OCI-LY7 (cell line): Measurements from ENCODE around the gene TRIM15. TPM values are rescaled to one million over a fixed set of nuclear protein-coding genes. Genes with fewer than 3 reads are reported as not detected.

Source experiments
- BruUV-seq: library from RNA; stranded (reverse); fragments of 400-500 nt; replicated peaks from 2 replicates; lab custom pipeline; 2021; lab: Mats Ljungman, UMichigan
- CTCF ChIA-PET: fragments of 300-600 bp; sonication (Branson Sonifier 250); formaldehyde crosslinking; loops from one replicate; lab custom pipeline; 2022; ENCODE audit warnings: antibody characterized with exemption; ENCODE audit not compliant: unreplicated experiment; lab: Charles Lee
- POLR2A ChIA-PET: fragments of 300-600 bp; sonication (Branson Sonifier 250); formaldehyde crosslinking; loops from one replicate; lab custom pipeline; 2022; ENCODE audit warnings: antibody characterized with exemption; lab: Charles Lee
- DNase-seq: peaks from one replicate; pipeline ENCODE4 v3.0.0-alpha.2; 2015; ENCODE audit warnings: low spot score
- H2AFZ ChIP-seq: fragments of 200-600 bp; sonication (generic), shearing (Covaris generic); 2 replicates; pipeline ENCODE4 v1.6.1; 2014; ENCODE audit warnings: mild to moderate bottlenecking, antibody characterized with exemption, low read length, moderate library complexity
- H3K27ac ChIP-seq: fragments of 200-600 bp; sonication (generic); 2 replicates; pipeline ENCODE4 v1.5.1; 2014; ENCODE audit warnings: mixed run types, low read depth, mild to moderate bottlenecking, moderate library complexity, low read length, inconsistent platforms; ENCODE audit not compliant: poor library complexity, severe bottlenecking
- H3K36me3 ChIP-seq: fragments of 200-600 bp; sonication (generic); 2 replicates; pipeline ENCODE4 v1.6.1; 2014; ENCODE audit warnings: mild to moderate bottlenecking, antibody characterized with exemption, low read length, moderate library complexity, mixed read lengths; ENCODE audit not compliant: insufficient read depth
- H3K4me1 ChIP-seq: fragments of 200-600 bp; sonication (generic); 2 replicates; pipeline ENCODE4 v1.5.1; 2014; ENCODE audit warnings: mild to moderate bottlenecking, low read length; ENCODE audit not compliant: insufficient read depth, poor library complexity, severe bottlenecking
- H3K4me2 ChIP-seq: fragments of 200-600 bp; sonication (generic); 2 replicates; pipeline ENCODE4 v1.6.1; 2014; ENCODE audit warnings: mild to moderate bottlenecking, low read length
- H3K4me3 ChIP-seq: fragments of 200-600 bp; sonication (generic); 2 replicates; pipeline ENCODE4 v1.5.1; 2014; ENCODE audit warnings: mild to moderate bottlenecking, low read depth, low read length; ENCODE audit not compliant: poor library complexity, severe bottlenecking
- H3K79me2 ChIP-seq: fragments of 200-600 bp; sonication (generic); 2 replicates; pipeline ENCODE4 v1.6.1; 2016; ENCODE audit warnings: low read depth, mild to moderate bottlenecking, low read length, moderate library complexity, mixed read lengths; ENCODE audit not compliant: insufficient read depth
- H3K9me2 ChIP-seq: fragments of 200-600 bp; sonication (generic); 2 replicates; pipeline ENCODE4 v1.6.1; 2016; ENCODE audit warnings: mild to moderate bottlenecking, low read length, mixed read lengths; ENCODE audit not compliant: insufficient read depth
- H3K9me3 ChIP-seq: fragments of 200-600 bp; sonication (generic); 2 replicates; pipeline ENCODE4 v1.6.1; 2014; ENCODE audit warnings: mild to moderate bottlenecking, mixed run types, low read length, mixed read lengths
- H4K20me1 ChIP-seq: fragments of 200-600 bp; sonication (generic); 2 replicates; pipeline ENCODE4 v1.6.1; 2014; ENCODE audit warnings: mild to moderate bottlenecking, antibody characterized with exemption, low read length, moderate library complexity, mixed read lengths; ENCODE audit not compliant: insufficient read depth
- EZH2phosphoT487 ChIP-seq: fragments of 200-600 bp; sonication (generic); IDR thresholded peaks from 2 replicates; pipeline ENCODE4 v1.6.1; 2018; ENCODE audit warnings: low read depth, borderline replicate concordance, mild to moderate bottlenecking, mixed run types, antibody characterized with exemption, low read length, moderate library complexity, mixed read lengths
- intact Hi-C: fragments of 100-400 bp; cut with micrococcal nuclease; formaldehyde crosslinking; loops from one replicate; pipeline ENCODE4 v1.10.0; 2022; ENCODE audit not compliant: unreplicated experiment
- total RNA-seq, 2 experiments: library from RNA; depleted of rRNA in 1 of 2; stranded (reverse); fragments of >200 nt in 1 of 2; shearing (Covaris generic) in 1 of 2; gene quantifications; 2 replicates each; pipeline ENCODE4 v1.2.3, GENCODE V29; 2014 to 2022
- TF ChIP-seq, protein P1 (sequence below): fragments of 200-600 bp; sonication (generic); conservative IDR thresholded peaks from 2 replicates; pipeline ENCODE4 v1.5.1; 2014; ENCODE audit warnings: mild to moderate bottlenecking, antibody characterized with exemption, low read length, moderate library complexity, mixed read lengths

The TRIM15 gene
- total RNA-seq, 2 experiments from 2014 or later: not detected

DNA sequence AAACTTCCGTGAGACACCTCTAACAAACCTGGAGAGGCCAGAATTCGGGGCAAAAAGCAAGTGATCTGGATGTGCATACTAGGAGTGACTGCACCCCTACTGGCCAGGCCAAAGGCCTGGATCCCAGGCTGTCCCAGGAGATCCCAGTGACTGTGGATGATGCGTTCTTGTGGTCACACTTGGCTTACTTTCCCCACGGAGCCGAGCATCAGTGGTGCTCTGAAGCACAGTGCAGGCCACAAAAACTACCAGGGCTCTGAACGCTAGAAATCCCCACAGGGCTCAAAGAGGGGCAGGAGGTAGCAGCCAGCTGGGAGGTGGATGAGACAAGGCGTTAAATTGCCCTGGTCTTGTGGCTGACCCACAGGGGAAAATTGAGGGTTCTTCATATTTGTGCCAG lies 42.8 kb downstream of the TRIM15 start:
- peaks cover 32% of the 10 kb centered on the region for H4K20me1 ChIP-seq

DNA sequence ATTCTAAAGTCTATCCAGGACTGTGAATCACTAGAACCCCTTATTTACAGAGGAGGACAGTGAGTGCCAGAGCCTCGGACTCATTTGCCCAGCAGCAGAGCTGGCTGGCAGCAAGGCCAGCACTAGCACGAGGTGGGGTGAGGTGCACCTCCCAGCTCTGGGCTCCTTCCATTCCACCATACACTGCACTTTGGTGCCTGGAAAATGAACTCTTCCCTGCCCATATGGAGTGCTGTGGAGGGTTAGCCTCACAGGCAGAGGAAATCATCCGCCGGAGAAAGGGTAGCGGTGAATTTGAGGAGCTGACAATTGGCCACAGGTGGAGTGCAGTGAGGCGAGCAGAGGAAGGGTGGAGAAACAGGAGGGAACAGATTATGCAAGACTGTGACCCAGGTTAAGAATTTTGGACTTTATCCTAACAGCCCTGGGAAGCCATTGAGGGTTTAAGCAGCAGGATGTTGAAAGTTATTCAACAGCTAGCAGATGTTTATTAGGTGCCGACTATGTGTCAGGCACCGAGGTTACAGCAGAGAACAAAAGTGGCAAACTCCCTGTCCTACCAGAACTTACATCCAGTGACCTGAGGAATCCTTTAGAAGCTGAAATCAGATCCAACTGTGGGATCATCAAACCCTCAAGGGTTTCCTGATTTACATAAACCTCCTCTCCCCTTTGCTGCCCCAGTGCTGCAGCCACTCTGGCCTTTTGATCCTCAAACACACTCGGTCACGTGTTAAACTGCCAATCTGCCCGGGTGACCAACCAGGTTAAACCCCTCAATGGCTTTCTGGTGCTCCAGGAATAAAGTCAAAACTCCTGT lies 43.7 kb downstream of the TRIM15 start:
- intact Hi-C loops: no loop called here
- peaks cover 38% of the 10 kb centered on the region for H4K20me1 ChIP-seq

More for the DNA sequence above, 42.8 kb downstream of the TRIM15 start:
- Histone ChIP-seq H3K9me2 (no peaks in the 10 kb centered on the region), H3K79me2 (peaks cover 95% of the 10 kb centered on the region), H3K9me3 (no peaks in the 10 kb centered on the region), H3K4me3 (no peak overlapping the region), H3K36me3 (peaks cover 65% of the 10 kb centered on the region), H3K4me2 (no peak overlapping the region), H3K4me1 (peaks cover 53% of the 10 kb centered on the region), H2AFZ (no peak overlapping the region), H3K27ac (no peak overlapping the region)
- DNase-seq: no peak
- CTCF ChIA-PET: no interaction called here
- TF ChIP-seq, protein P1, sequence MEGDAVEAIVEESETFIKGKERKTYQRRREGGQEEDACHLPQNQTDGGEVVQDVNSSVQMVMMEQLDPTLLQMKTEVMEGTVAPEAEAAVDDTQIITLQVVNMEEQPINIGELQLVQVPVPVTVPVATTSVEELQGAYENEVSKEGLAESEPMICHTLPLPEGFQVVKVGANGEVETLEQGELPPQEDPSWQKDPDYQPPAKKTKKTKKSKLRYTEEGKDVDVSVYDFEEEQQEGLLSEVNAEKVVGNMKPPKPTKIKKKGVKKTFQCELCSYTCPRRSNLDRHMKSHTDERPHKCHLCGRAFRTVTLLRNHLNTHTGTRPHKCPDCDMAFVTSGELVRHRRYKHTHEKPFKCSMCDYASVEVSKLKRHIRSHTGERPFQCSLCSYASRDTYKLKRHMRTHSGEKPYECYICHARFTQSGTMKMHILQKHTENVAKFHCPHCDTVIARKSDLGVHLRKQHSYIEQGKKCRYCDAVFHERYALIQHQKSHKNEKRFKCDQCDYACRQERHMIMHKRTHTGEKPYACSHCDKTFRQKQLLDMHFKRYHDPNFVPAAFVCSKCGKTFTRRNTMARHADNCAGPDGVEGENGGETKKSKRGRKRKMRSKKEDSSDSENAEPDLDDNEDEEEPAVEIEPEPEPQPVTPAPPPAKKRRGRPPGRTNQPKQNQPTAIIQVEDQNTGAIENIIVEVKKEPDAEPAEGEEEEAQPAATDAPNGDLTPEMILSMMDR: no peak
- TF ChIP-seq EZH2phosphoT487: no peak
- no TSS peak for BruUV-seq
- intact Hi-C loops: no loop called here
- POLR2A ChIA-PET: interaction anchor here (1.4 kb wide), 1 partner anchor 10 kb away, joined by 3 read pairs; no protein-coding TSS in a partner anchor

More for the DNA sequence above, 43.7 kb downstream of the TRIM15 start:
- no peak overlapping the region for H2AFZ ChIP-seq
- peaks cover 62% of the 10 kb centered on the region for H3K36me3 ChIP-seq
- H3K4me3 ChIP-seq: no peak overlapping the region
- peaks cover 95% of the 10 kb centered on the region for H3K79me2 ChIP-seq
- H3K9me2 ChIP-seq: no peaks in the 10 kb centered on the region
- H3K4me2 ChIP-seq: peak overlapping the region; percentile 41
- peaks cover 53% of the 10 kb centered on the region for H3K4me1 ChIP-seq
- H3K9me3 ChIP-seq: no peaks in the 10 kb centered on the region
- POLR2A ChIA-PET: interaction anchor here (1.4 kb wide), 1 partner anchor 9 kb away, joined by 3 read pairs; no protein-coding TSS in a partner anchor
- H3K27ac ChIP-seq: peak overlapping the region; percentile 1
- CTCF ChIA-PET: no interaction called here
- TF ChIP-seq, protein P1: no peak
- no peak for TF ChIP-seq EZH2phosphoT487
- peak; percentile 20 for DNase-seq
- no TSS peak for BruUV-seq
